D721Med (cell line): Measurements from ENCODE around the gene TBC1D30.

Experiments used
- DNase-seq: peaks from one replicate; pipeline ENCODE4 v3.0.0; 2011; ENCODE audit warnings: low spot score; ENCODE audit not compliant: insufficient read length
- FAIRE-seq: peaks from 2 replicates; lab custom pipeline; 2011; peaks lifted over from hg19 to GRCh38; lab: Jason Lieb, UNC
- CTCF ChIP-seq: IDR thresholded peaks from 2 replicates; pipeline ENCODE4 v1.5.1; 2012; ENCODE audit warnings: mild to moderate bottlenecking, control low read depth; ENCODE audit not compliant: insufficient read depth; ENCODE audit errors: missing control alignments

TBC1D30 gene

GRCh38 chr12:64923536-64923935 lies 99.1 kb downstream of the TBC1D30 start:
- DNase-seq (no peak), FAIRE-seq (no peak)
- no peak for TF ChIP-seq CTCF
